Measurements from ENCODE around the gene PCDHGA9.

GRCh38 chr5:141360685-141361084, 41.9 kb upstream of the PCDHGA9 start:
- TF ChIP-seq POLR2A (IDR thresholded peaks at IDR 0.05; ENCODE audit: low read length), result no peak
- no peak for TF ChIP-seq GATA1 (IDR thresholded peaks at IDR 0.05; ENCODE audit: low read depth, low read length)

All from erythroblast (primary cell).